GM19023 (cell line): ENCODE data around the gene MOB2.

ENCODE experiments used
- ATAC-seq: cut with Tn5 transposase; IDR thresholded peaks from one replicate; pipeline ENCODE4 v1.9.1; 2021; ENCODE audit warnings: mild to moderate bottlenecking, moderate library complexity; ENCODE audit not compliant: unreplicated experiment

MOB2 gene

DNA sequence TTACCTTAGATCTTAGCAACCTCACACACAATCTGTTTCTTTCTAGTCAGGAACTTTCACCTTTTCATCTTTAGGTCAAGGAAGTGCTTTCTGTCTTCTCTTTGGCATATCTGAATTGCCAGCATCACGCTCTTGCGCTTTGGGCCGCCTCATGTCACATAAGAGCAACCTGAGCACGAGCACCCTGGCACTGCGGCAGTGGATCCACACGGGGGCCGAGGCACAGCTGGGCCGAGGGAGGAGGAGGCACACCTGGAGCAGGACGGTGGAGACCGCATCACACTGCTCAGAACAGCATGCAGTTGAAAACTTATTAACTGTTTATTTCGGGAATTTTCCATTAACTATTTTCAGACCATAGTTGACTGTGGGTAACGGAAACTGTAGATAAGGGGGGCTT lies 10.7 kb downstream of the MOB2 start:
- no peak for ATAC-seq

DNA sequence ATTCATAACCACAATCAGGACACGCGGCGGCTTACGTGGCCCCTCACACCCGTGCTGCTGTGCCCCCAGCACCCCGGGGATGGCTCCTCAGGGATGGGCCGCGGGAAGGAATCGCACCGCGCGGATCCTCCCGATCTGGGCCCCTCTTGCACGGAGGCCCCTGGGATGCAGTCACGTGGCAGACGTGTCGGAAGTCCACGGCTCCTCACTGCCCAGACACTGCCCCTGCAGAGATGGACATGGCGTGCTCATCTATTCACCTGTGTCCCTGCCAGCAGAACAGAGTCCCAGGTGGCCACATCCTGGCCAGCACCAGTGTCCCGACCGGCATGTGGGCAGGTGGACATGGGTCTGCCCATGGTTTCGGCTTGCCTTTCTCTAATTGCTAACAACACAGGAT lies 12.8 kb downstream of the MOB2 start:
- no peak for ATAC-seq

DNA sequence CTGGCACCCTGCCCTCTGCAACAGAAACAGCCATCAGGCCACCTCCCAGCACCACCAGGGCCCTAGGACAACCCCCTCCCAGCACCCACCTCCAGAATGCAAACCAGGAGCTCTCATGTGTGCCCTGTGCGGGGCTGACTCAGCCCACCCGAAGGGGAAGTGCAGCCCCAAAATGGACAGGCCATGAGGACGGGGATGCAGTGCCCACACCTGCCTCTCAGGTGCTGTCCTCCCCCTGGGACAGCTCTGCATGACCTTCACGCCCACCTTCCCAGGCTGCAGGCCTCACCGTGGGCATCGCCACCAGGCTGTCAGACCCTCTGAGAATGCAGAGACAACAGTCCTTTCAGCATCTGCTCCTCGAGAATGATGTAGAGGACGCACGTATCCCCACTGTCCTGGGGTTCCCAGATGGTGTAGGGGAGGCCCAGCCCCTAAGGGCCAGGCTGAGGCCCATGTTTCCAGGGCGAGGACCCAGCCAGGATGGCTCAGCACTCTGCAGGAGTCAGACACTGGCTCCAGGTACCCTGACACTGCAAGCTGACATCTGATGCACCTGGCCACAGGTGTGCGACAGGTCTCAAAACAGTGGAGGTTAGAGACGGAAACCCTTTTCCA lies 13.5 kb downstream of the MOB2 start:
- no peak for ATAC-seq

DNA sequence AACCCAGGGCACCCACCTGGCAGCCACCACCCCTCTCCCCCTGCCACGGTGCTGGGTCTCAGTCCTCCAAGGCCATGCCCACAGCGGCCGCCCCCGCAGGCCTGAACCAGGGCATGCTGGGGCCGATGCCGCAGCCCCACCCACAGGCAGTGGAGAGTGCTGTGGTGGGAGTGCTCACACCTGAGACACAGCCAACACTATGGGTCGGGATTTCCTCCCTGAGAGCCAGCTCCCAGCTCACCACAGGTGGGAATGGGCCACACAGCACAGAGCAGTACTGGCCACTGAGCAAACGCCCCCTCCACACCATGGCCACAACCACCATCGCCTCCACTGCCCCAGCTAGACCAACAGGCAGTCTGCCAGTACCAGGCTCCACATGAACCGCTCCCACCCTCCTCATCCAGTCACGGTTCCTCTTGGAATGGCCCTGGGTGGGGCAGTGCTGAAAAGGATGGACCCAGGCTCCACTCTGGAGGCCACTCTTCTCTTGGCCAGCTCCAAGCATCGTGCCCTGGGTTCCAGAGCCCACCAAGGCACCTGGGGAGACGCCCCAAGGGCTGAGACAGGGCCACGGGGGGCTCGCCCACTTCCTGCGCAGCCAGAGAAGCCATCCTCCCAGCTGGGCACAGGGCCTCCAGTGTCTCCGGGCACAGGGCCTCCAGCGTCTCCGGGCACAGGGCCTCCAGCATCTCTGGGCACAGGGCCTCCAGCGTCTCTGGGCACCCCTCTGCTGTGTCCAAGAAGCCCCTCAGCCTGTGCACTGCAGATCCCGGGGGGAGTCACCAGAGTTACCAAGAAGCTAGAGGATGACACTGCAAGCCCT lies 14.2 kb downstream of the MOB2 start:
- no peak for ATAC-seq

DNA sequence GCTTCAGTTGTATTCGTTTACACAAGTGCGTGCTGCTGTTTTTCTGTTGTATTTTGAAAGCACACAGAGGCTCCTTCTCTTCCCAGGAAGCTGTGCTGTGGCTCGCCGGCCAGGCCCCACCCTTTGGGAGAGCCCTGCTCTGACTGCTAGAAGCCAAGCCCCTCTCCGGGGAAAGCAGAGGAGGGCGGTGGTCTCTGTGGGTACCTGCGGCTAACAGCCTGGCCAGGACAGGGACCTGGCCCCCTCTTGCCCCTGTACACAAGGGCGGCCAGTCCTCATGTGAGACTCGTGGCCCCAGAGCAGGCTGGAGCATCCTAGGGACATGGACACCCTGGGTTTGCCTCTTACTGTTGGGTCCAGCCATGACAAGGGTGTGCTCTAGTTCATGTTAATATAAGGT lies 14.8 kb downstream of the MOB2 start:
- ATAC-seq: no peak

DNA sequence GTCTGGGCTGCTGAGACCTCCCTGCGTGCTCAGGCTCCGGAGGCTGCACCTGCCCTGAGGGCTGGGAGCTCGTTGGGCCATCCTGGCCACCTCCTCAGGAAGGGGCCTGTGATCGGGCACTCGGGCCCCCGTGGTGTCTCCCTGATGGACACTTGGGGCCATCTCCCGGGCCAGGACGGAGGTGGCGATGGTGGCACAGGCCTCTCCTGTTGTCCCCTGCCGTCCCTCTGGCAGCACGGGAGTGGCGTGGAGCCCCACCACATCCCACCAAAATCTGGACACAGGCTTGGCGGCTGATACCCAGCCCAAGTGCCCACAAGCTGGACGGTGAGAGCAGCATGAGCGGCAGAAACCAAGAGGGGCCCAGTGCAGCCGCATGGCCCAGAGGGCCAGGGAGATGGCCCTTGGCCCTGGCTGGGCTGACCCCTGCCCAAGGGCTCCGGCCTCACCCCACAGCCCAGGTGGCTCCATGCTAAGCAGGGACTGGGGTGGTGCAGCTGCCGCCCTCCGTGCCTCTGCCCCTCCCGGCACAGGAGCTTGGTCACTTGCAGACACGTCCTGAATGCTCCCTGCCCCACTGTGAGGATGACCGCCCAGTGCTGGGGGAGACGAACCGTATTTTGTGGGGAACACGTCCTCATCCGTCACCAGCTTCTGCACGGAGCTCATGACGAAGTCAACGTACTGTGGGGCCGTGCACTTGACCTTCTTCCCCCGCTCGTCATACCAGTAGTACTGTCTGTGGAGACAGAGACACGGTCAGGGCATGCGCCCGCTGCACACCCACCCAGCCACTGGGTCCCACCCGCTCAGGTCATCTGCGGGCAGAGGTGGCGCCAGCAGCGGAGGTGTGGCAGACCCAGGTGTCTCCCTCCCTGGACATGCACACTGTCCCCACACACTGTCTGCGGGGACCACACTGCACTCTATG lies 15.6 kb downstream of the MOB2 start:
- no peak for ATAC-seq

DNA sequence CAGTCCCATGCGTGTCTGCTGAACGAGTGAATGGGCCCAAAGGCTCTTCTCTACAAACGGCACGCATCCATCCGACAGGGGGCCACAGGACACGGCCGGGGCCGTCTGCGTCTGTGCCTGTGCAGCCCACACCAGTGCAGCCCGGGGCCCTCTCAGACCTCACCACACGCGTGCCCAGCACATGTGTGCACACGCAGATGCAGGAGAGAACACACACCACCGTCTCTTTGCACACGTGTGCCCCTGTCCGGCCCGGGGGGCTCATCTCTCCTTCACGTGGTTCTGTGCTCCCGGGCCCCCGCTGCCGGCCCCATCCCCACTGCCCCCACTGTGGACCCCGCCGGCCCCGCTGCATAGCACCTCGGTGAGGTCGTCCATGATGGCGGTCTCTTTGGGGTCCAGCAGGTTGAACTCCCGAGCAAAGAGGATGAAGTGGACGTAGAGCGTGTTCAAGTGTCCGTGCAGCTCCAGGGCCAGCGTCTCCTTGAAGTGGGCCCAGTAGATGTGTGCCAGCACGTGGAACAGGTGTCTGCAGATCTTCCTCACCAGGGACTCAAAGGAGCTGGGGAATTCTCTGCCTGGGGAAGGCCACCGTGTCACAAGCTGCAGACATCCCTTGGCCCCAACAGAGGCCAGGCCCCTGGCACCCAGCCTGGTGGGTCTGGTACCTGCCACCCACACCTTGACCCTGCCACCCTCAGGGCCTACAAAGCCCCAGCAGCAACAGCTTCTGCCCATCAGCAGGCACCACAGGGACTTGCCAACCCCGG lies 16.5 kb downstream of the MOB2 start:
- ATAC-seq: no peak

DNA sequence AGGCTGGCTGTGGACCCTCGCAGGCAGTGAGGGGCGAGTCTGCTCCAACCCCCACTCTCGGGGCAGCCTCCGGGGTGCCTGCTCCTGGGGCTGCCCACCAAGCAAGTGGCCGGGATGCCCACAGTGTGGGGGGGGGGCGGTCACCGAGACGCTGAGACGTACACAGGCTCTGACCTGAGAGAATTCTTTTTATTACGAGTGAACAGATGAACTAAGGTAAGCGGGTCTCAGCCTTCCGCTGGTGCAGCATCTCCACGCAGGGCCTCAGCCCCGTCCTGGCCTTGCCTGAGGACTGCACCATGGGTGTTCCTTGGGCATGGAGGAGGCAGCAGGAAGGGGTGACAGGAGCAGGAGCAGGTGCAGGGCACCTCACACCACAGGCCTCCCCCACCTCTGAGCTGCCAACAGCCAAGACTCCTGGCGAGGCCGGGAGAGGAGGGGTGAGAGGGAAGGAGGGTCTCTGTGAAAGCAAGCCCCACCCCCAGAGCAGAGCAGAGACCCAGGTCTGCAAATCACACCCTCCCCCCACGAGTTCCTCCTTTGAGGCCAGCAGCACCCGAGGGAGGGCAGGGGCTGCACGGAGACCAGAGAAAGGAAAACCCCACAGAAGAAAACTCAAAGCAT lies 17.2 kb downstream of the MOB2 start:
- no peak for ATAC-seq

DNA sequence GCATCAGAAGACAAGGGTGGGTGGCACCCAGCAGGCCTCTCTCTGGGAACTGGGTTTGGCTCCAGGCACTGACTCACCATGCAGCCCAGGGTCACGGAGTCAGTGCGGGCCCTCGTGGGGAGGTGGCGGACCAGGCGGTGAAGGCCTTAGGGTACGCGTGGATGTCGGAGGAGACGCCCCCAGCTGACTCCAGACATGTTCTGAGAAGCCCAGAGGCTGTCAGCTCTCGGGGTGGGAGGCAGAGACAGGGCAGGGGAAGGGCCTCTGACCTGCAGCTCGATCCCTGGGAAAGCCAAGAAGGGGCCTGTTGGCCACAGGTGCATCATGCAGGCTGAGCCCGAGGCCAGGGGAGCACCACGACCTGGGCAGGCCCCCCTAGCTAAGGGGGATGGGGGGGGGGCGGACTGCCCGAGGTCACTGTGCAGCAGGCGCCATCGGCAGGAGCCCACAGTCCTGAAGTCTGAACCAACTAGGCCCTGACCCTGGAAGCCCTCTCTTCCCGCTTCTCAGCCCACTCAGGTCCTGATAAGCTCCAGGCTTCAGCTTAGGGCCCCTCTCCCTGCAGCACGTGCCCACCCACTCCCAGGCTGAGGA lies 18.0 kb downstream of the MOB2 start:
- no peak for ATAC-seq

DNA sequence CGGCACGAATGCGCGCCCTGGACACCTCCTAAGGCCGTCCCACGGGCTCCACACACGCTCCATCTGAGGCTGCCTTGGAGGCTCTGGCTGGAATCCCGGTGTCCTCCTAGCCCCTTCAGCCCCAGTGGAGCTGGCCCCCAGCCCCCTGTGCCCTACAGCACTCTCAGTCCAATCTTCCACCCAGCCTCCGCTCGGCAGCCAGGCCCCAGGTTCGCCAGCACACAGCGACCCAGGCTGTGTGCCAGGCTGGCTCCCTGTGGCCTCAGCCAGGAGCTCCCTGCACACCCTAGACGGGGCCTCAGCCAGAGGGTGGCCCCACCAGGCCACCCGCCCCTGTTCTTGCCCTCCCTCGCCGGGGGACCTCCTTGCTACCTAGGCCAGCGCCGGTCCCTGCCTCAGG lies 18.6 kb downstream of the MOB2 start:
- ATAC-seq: no peak

DNA sequence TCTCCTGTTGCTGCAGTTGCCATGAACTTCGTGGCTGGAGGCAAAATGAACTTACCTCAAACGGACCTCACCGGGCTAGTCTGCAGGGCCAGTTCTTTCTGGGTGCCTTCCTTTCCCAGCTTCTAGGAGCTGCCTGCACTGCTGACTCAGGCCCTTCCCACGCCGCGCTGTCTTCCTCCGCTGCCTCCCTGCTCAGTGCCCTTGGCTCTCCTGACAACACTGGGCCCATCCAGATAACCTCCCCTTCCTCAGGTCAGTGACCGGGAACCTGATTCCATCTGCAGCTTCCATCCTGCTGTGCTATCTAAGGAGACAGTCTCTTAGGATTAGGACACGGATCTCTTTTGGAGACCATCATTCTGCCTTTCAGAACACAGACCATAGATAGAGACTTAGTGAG lies 19.3 kb downstream of the MOB2 start:
- no peak for ATAC-seq

DNA sequence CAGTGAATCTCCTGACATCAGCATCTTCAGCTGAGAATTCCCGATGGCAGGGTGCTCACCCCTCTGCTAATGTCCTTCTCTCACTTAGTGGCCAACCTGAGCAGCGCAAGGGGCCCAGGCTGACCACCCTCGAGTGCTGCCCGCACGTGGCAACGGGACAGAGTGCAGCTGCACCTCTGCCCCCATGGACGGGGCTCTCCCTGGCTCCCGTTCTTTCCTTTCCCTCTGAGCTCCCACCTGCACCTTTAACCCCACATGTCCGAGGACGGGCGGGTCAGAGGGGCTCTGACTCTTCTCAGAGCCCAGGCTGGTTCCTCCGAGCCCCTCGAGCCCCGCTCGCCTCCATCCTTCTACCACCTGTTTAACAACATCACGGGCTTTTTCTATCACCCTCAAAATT lies 19.8 kb downstream of the MOB2 start:
- ATAC-seq: no peak

DNA sequence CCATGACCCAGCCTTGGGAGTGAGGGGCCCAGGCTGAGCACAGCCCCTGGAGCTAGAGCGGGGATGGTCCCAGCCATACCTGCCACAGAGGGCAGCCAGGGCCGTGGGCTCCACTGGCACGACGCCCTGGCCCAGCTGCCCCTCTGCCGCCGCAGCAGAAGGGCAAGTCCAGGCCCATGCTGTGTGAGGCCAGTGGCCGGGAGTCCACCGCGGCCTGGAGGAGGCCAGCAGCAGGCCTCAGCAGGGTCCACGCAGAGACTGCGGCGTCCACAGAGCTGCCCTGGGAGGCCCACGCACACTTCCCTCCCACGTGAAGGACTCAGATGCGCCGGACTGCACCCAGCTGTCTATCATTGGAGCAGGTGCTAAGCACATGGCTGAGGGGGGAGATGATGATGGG lies 23.5 kb downstream of the MOB2 start:
- ATAC-seq: no peak

DNA sequence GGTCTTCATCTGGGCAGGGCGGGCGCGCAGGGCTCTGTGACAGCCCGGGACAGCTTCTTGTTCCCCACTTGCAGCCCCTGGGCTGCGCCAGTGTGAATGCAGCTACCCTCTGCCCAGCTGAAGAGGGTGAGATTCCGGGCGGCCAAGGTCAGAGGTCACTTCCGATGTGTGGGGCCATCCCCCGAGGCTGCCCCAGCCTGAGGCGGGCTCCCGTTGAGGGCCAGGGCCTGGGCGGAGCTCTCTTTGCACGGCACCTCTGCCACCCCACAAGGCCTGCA lies 23.9 kb downstream of the MOB2 start:
- ATAC-seq: no peak

DNA sequence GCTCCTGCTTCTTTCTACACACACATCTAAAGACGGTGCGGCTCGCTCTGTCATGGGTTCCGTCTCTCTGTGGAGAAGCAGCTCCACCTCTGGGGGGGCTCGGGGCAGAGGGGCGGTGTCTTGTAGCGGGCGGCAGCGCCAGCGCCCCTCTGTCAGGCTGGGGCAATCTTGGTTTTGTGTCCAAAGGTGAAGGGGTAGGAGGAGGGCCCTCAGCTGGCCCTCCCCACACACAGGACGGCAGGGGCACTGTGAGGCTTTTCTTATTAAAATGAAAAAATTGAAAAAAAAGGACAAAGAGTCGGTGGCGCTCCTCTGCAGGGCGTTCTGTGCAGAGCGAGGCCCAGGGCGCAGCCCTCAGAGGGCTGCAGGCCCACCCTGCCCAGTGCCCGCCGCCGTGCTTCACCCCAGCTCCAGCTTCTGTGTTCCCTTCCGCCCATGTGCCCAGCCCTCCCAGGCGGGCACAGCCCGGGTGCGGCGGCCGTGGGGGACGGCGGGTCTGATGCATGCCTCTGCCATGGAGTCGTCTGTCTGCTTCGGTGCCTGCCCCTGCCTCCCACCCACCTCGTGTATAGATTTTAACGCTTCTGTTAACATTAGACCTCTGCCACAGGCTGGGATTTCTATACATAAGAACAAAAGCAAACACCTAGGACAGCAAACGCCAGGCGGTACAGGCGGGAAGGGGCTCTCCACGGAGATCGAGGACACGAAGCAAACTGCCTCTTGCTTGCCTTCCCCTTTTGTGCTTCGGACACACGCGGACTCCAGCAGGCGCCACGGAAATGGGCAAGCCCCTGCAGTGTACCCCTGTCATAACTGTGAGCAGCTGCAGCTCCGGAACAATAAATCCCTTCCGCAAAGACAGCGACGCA lies 24.5 kb downstream of the MOB2 start:
- no peak for ATAC-seq

DNA sequence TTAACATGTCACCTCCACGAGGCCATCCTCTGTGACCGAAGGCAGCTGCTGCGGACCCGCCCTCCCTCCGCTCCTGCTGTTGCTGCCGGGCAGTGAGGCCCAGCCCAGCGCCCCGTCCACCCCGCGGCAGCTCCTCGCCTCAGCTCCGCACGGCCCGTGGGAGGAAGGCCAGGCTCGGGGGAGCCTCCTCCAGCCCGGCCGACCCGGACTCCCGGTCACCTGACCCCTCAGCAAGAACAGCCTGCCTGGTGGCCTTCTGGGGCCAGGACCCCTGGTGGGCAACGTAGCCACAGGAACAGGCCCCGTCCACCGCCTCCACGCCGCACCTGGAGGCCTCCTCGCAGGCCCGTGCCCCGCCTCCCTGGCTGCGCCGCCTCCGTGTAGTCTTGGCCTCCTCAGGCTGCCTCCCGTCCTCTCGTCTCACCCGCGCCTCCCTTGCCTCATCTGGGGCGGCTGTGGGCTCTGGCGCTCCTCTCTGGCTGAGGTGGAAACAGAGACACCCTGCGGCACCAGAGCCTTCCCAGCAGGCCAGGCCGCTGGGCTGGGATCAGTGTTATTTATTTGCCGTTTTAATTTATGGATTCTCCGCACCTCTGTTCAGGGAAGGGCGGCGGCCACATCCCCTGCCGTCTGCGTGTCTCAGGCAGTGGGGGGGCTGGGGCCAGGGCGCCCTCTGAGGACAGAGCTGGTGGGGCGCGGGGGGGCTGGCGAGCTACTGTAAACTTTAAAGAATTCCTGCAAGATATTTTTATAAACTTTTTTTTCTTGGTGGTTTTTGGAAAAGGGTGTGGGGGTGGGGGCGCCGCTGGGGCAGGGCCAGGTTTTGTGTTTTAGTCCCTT lies 25.4 kb downstream of the MOB2 start:
- no peak for ATAC-seq

DNA sequence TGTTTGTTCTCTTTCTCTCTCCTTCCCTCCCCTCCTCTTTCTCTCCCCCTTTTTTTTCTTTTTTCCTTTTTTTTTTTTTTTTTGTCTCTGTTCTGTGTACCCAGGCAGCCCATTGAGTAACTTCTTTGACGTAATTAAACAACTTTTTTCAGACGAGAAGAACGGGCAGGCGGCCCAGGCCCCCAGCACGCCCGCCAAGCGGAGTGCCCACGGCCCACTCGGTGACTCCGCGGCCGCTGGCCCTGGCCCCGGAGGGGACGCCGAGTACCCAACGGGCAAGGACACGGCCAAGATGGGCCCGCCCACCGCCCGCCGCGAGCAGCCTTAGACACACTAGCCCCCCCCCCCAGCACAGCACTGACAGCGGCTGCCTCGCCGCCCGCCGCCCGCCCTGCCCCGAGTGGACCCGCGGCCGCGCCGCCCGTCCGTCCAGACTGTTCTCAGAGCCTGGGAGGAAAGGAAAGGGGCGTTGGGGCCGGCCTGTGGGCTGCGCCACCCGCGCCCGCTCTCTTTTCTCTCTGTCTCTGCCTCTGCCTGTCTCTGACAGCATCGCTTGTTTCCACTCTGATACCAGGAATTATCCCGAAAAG lies 26.1 kb downstream of the MOB2 start:
- ATAC-seq: no peak

DNA sequence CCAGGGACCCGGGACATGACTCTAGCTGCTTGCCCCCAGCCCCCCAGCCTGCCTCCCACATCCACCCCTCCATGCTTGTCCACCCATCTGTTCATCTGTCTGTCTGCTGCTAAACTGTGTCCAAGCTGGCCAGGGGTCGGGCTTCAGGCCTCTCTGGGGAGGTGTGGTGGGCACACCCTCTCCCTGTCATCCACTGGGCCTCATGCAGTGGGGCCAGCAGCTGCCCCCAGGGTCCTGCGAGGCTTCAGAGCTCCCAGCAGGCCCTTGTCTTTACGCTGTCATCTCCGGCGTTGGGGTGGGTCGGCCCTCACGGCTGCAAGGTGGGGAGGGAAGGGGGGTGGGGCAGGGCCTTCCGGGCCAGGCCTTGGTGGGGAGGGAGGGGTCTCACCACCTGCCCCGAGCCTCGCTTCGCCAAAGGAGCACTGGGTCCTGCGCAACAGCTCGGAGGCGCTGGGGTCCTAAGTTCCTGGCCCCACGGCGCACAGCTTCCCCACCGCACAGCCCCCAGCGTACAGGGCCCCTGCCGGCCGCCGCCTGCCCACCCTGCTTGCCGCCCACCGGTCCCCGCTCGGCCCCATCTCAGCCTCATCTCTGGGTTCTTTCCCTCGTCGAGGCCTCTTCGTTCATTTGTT lies 26.7 kb downstream of the MOB2 start:
- no peak for ATAC-seq
